Hematopoietic multipotent progenitor cell treated with erythropoietin and hydrocortisone succinate and interleukin-3 and kit ligand, for 17 days (in vitro differentiated cells): ENCODE results near the gene TMOD1.
"Not testable (repeated sequence)": the region's sequence is repeated elsewhere in the genome, so short reads cannot be mapped to it uniquely, and the experiment has no call there.

Source experiments
- DNase-seq: peaks from one replicate; pipeline ENCODE4 v3.0.0-alpha.2; 2015; ENCODE audit warnings: low spot score

Gene TMOD1

GRCh38 chr9:97501177-97501971, at the start of gene TMOD1:
Gene TMOD1, plus strand, starts transcription at chr9:97501666. Its CDS starts 22,523 bp downstream, at chr9:97524189.
- DNase-seq = peak; percentile 80

GRCh38 chr9:97453573-97453972, 47.9 kb upstream of the TMOD1 start:
- not testable (repeated sequence) for DNase-seq

GRCh38 chr9:97456841-97457240, 44.6 kb upstream of the TMOD1 start:
- not testable (repeated sequence) for DNase-seq

- no peak for DNase-seq
Measured at GRCh38 chr9:97459326-97459725, 42.1 kb upstream of the TMOD1 start.

GRCh38 chr9:97462159-97462558, 39.3 kb upstream of the TMOD1 start:
- no peak for DNase-seq

GRCh38 chr9:97462914-97463313, 38.6 kb upstream of the TMOD1 start:
- DNase-seq = no peak

- peak; percentile 84 for DNase-seq
Measured at GRCh38 chr9:97468658-97469448, 32.6 kb upstream of the TMOD1 start.

GRCh38 chr9:97470076-97470475, 31.4 kb upstream of the TMOD1 start:
- DNase-seq = no peak

GRCh38 chr9:97473717-97474116, 27.7 kb upstream of the TMOD1 start:
- no peak for DNase-seq

- no peak for DNase-seq
Measured at GRCh38 chr9:97474372-97474925, 27.0 kb upstream of the TMOD1 start.

- no peak for DNase-seq
Measured at GRCh38 chr9:97475059-97475458, 26.4 kb upstream of the TMOD1 start.

GRCh38 chr9:97478301-97478981, 23.0 kb upstream of the TMOD1 start:
- no peak for DNase-seq

GRCh38 chr9:97479496-97480159, 21.8 kb upstream of the TMOD1 start:
- no peak for DNase-seq

GRCh38 chr9:97480174-97480573, 21.3 kb upstream of the TMOD1 start:
- no peak for DNase-seq

- no peak for DNase-seq
Measured at GRCh38 chr9:97480749-97481148, 20.7 kb upstream of the TMOD1 start.

GRCh38 chr9:97484134-97484533, 17.3 kb upstream of the TMOD1 start:
- DNase-seq = no peak

GRCh38 chr9:97487107-97487506, 14.4 kb upstream of the TMOD1 start:
- no peak for DNase-seq

GRCh38 chr9:97487861-97488260, 13.6 kb upstream of the TMOD1 start:
- DNase-seq = no peak

GRCh38 chr9:97491216-97491999, 10.1 kb upstream of the TMOD1 start:
- no peak for DNase-seq

GRCh38 chr9:97497558-97498375, 3.7 kb upstream of the TMOD1 start:
- not testable (repeated sequence) for DNase-seq
